GM12878 (cell line): Measurements from ENCODE around the gene KRTAP22-1.

Experiments used
- ATF3 ChIP-seq: IDR thresholded peaks from 2 replicates; pipeline ENCODE4 v1.6.1; 2011; ENCODE audit warnings: low read depth, mild to moderate bottlenecking, low read length, moderate library complexity, borderline replicate concordance; ENCODE audit errors: extremely low read depth
- CEBPB ChIP-seq, 2 experiments: fragments of 150-350 bp in 1 of 2; IDR thresholded peaks; 2 replicates each; pipeline ENCODE4 v1.6.1; 2012 to 2014; ENCODE audit warnings: low read depth in 2 of 2, low read length in 2 of 2, borderline replicate concordance in 1 of 2, inconsistent platforms in 1 of 2
- CTCF ChIP-seq, 3 experiments: IDR thresholded peaks in 2 of 3; conservative IDR thresholded peaks in 1 of 3; 2 replicates each; pipeline ENCODE4 v1.5.1; 2011; ENCODE audit warnings: low read depth in 3 of 3, low read length in 3 of 3, mild to moderate bottlenecking in 3 of 3, control low read depth in 2 of 3, moderate library complexity in 2 of 3, inconsistent platforms in 1 of 3, mixed read lengths in 1 of 3; ENCODE audit not compliant: control insufficient read depth in 2 of 3, insufficient read depth in 1 of 3; ENCODE audit errors: extremely low read depth in 1 of 3
- HDAC6 ChIP-seq: fragments of 200-600 bp; sonication (generic); IDR thresholded peaks from one replicate; pipeline ENCODE4 v1.8.0; 2017; ENCODE audit warnings: antibody characterized with exemption; ENCODE audit not compliant: unreplicated experiment
- POLR2A ChIP-seq: IDR thresholded peaks from 2 replicates; pipeline ENCODE4 v1.6.1; 2011; ENCODE audit warnings: low read depth, mild to moderate bottlenecking, low read length
- RAD21 ChIP-seq: IDR thresholded peaks from 2 replicates; pipeline ENCODE4 v1.6.1; 2011; ENCODE audit warnings: mild to moderate bottlenecking, low read depth, low read length, moderate library complexity; ENCODE audit not compliant: insufficient read depth
- SKIL ChIP-seq: fragments of 450-650 bp; IDR thresholded peaks from 2 replicates; pipeline ENCODE4 v1.6.1; 2017; ENCODE audit warnings: mild to moderate bottlenecking, low read depth, inconsistent platforms; ENCODE audit not compliant: poor library complexity, severe bottlenecking
- SMAD1 ChIP-seq: fragments of 450-650 bp; IDR thresholded peaks from 2 replicates; pipeline ENCODE4 v1.6.1; 2018; ENCODE audit warnings: mild to moderate bottlenecking, low read depth; ENCODE audit not compliant: partially characterized antibody

- no peak for TF ChIP-seq POLR2A
- no peak for TF ChIP-seq SKIL
- TF ChIP-seq SMAD1, result no peak
- no peak for TF ChIP-seq CEBPB (IDR thresholded peaks at IDR 0.05; ENCODE audit: borderline replicate concordance in 1 of 2, low read depth in 2 of 2, low read length in 2 of 2)
- no peak for TF ChIP-seq HDAC6
- TF ChIP-seq RAD21, result no peak
- no peak for TF ChIP-seq CTCF (IDR thresholded peaks at IDR 0.05 in 2 of 3, conservative IDR thresholded peaks at IDR 0.05 in 1 of 3; ENCODE audit: control insufficient read depth in 2 of 3, extremely low read depth in 1 of 3, insufficient read depth in 1 of 3, low read depth in 3 of 3, low read length in 3 of 3)
- no peak for TF ChIP-seq ATF3
These were observed 34.0 kb downstream of the KRTAP22-1 start, which contains the start of gene KRTAP20-2 for GRCh38 chr21:30634906-30635305.
